Activated T-cell treated with anti-CD3 and anti-CD28 coated beads, Interleukin-2, amount 50 U/mL, for 4 hours (primary cell): ENCODE data around the gene FBLL1. TPM values are rescaled to one million over a fixed set of nuclear protein-coding genes. Genes with fewer than 3 reads are reported as not detected.

Source experiments
- ATAC-seq, 2 donors: fragments of 200-7000 bp; cut with Tn5 transposase; one replicate each; pipeline ENCODE4 v1.10.0; 2021
- DNase-seq: peaks from one replicate; pipeline ENCODE4 v3.0.0-alpha.2; 2020
- H3K27me3 Mint-ChIP-seq: one replicate; pipeline ENCODE4 v1.8.0; 2021; ENCODE audit warnings: low read depth, mixed read lengths
- H3K36me3 Mint-ChIP-seq: one replicate; pipeline ENCODE4 v1.8.0; 2022; ENCODE audit warnings: mixed read lengths; ENCODE audit not compliant: insufficient read depth
- H3K4me1 Mint-ChIP-seq: one replicate; pipeline ENCODE4 v1.8.0; 2021; ENCODE audit warnings: low read depth, mixed read lengths
- H3K4me3 Mint-ChIP-seq: one replicate; pipeline ENCODE4 v1.8.0; 2021; ENCODE audit warnings: mild to moderate bottlenecking, moderate library complexity, mixed read lengths
- H3K9me3 Mint-ChIP-seq: one replicate; pipeline ENCODE4 v1.8.0; 2021; ENCODE audit warnings: mixed read lengths
- total RNA-seq, 3 donors: library from RNA; stranded (reverse); gene quantifications; one replicate each; pipeline ENCODE4 v1.2.1, GENCODE V29; 2021

FBLL1 gene
- under 1 TPM in 1 of 3 donors, not detected in 2; 0.15 TPM for total RNA-seq

DNA sequence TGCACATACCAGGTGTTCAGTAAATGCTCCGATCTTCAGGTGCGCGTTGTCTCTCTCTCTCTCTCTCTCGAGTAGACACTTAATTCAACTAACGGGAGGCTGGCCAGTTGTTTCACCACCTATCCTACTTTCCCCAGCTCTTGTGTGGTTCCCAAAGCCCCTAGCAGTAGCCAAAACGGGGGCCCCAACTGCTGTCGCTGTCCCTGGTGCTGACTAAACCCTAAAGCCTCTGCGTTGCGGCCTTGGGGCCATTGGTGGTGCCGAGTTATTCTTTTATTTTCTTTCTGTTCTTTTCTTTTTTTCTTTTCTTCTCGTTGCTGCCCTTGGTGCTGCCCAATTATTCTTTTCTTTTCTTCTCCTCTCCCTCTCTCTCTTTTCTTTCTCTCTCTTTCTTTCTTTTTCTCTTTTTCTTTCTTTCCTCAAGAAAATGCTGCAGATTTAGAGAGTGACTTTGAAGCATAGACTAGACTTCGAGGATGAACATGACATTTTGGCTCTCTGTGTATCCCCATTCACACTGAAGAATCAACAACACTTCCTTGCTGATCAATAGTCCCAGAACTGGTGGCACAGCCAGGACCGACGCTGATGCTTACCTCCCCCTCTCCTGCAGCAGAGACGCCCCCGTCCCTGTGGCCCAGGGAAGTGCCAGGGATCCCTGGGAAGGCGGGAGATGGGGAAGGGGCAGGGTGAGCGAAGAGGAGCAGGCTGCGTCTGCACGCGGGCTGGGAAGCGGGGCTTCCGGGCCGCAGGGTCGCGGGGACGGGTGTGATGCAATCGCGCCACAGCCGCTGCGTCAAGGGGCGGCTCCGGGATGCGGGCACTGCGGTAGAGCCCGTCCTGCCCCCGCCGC lies at the start of gene FBLL1:
Gene FBLL1, plus strand, starts transcription at position 785 of the 853 bp plus-strand sequence. CDS start 200 bp downstream, outside the sequence.
- Mint-ChIP-seq H3K27me3 (peaks cover 47% of the 10 kb centered on the region), H3K4me1 (peaks cover 10% of the 10 kb centered on the region), H3K9me3 (no peaks in the 10 kb centered on the region), H3K4me3 (peak within 1 kb of the TSS; percentile 68), H3K36me3 (no peaks in the 10 kb centered on the region)
- no peak for DNase-seq
- peak; percentile 43 to 65 for ATAC-seq

DNA sequence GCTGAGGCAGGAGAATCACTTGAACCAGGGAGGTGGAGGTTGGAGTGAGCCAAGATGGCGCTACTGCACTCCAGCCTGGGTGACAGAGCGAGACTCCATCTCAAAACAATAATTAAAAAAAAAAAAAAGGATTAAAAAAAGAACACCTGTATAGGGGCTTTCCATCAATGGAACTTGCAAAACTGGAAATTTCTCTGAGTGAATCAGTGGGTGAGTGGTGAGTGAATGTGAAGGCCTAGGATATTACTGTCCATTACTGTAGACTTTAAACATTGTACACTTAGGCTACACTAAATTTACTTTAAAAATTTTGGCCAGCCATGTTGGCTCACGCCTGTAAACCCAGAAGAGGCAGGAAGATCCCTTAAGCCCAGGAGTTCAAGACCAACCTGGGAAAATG lies 48.5 kb upstream of the FBLL1 start:
- Mint-ChIP-seq H3K36me3 (no peaks in the 10 kb centered on the region), H3K9me3 (no peaks in the 10 kb centered on the region), H3K4me1 (peaks cover 13% of the 10 kb centered on the region), H3K27me3 (peaks cover 2% of the 10 kb centered on the region), H3K4me3 (no peak overlapping the region)
- ATAC-seq (no peak), DNase-seq (no peak)

DNA sequence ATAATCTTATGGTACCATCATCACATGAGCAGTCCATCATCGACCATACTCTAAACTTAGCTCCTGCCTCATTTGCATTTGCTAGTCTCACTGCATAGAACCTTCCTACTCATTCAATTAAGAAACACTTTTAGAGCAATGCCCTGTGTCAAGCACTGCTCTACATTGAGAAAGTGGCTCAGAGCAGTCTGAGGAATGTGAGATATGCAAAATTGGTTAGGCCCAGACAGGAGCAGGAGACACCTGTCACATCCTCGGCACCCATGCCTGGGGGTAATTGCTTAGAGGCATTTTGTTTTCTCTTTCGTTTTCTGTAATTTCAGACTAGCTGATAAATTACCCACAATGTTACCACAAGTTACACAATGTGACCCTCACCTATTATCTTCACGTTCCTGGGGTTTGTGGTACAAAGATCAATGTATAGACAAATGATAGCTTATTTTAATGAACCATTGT lies 47.7 kb upstream of the FBLL1 start:
- Mint-ChIP-seq H3K4me1 (peaks cover 20% of the 10 kb centered on the region), H3K36me3 (no peaks in the 10 kb centered on the region), H3K27me3 (peaks cover 2% of the 10 kb centered on the region), H3K4me3 (peak overlapping the region; percentile 6), H3K9me3 (no peaks in the 10 kb centered on the region)
- ATAC-seq: peak in 1 of 2 donors; percentile 18
- DNase-seq: no peak

DNA sequence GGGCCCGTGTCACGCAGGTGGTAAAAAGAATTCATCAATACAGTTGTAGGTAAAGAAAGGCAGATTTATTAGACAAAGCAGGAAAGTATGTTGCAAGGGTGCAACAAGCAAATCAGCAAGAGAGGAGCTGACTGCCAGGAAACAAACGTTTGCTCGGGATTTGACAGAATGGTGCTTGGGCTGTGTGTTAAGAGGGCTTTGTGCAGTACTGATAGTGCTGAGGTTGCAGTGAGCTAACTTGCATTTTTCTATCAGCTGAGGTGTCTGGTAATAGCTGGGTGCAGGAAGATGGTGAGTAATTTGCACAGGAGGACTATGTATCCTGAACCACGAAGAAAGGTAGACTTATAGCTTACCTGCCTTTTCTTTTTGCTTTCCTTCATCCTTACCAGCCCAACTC lies 46.7 kb upstream of the FBLL1 start:
- no peak overlapping the region for H3K4me3 Mint-ChIP-seq

DNA sequence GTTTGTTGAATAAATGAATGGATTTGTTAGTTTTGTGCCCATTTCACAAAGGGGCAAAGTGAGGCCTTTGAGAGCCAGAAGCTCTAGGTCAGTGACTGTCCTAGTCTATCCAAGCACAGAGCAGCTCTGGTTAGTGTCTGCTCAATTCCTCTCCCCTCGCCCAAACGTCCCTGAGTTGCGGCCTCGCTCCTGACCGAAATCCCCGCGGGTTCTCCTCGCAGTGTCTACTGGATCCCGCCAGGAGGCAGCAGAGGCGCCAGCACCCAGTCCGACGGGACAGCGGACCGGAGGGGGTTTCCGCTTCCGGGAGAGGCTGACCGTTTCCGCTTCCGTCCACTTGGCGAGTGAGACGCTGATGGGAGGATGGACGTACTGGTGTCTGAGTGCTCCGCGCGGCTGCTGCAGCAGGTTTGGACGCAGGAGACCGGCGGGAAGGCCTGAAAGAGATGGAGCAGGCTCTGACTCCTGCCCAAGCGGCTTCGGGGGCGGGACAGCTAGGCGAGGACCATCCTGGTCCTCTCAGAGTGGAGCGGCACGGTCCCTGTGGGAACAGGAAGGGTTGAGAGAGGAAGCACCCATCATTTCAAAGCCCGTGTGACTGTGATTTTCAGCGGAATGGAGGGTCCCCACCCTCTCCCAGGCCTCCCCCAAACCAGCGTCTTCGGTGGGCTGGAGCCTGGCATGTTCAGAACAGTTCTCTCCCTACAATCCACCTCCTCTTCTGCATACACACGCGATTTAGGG lies 42.8 kb upstream of the FBLL1 start, which contains the start of gene RARS1:
Gene RARS1, plus strand, starts transcription at position 336 of the 744 bp plus-strand sequence. Its CDS starts 28 bp downstream, at position 364.
- Mint-ChIP-seq H3K36me3 (peaks cover 18% of the 10 kb centered on the region), H3K9me3 (no peaks in the 10 kb centered on the region), H3K4me1 (peaks cover 31% of the 10 kb centered on the region), H3K27me3 (no peaks in the 10 kb centered on the region), H3K4me3 (peak within 1 kb of the TSS; percentile 100)
- ATAC-seq (peak; percentile 88 to 91), DNase-seq (peak; percentile 81)

More for the DNA sequence above, 46.7 kb upstream of the FBLL1 start:
- Mint-ChIP-seq H3K4me1 (peaks cover 26% of the 10 kb centered on the region), H3K9me3 (no peaks in the 10 kb centered on the region), H3K27me3 (peaks cover 2% of the 10 kb centered on the region), H3K36me3 (no peaks in the 10 kb centered on the region)
- DNase-seq: no peak
- no peak for ATAC-seq

DNA sequence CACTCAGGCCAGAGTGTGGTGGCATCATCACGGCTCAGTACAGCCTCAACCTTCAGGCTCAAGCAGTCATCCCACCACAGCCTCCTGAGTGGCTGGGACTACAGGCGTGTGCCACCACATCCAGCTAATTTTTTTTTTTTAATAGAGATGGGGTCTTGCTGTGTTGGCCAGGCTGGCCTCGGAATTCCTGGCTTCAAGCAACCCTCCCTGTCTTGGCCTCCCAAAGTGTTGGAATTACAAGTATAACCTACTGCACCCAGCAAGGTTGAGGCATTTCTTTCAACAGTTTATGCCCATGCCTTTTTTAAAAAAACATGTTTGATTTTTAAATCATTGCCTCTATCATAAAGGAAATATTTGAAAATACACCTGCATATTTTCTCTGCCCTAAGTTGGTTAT lies 40.0 kb upstream of the FBLL1 start:
- Mint-ChIP-seq H3K9me3 (no peaks in the 10 kb centered on the region), H3K4me1 (peaks cover 28% of the 10 kb centered on the region), H3K4me3 (no peak overlapping the region), H3K36me3 (peaks cover 39% of the 10 kb centered on the region), H3K27me3 (no peaks in the 10 kb centered on the region)
- DNase-seq (no peak), ATAC-seq (no peak)

DNA sequence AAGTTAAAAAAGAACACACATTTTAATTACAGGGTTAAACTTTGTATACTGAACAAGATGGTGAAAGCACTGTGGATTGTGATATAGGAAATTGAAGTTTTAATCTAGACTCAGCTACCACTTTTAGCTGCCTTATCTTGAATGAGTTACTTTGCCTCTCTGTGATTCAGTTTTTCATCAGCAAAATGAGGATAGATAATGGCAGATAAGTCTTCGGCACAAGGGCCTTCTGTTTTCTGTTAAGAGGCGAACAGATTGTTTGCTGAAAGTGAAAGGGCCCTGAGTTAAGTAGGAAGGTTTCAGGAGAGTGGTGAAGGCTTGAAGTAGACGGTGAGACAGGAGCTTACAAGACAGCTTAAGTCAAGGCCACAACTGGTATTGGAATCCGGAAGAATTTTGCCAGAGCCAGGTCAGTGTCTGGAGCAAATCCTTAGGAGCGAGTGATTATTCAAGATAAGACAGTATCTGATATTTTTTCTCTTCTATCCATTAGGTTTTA lies 35.0 kb upstream of the FBLL1 start:
- DNase-seq (no peak), ATAC-seq (no peak)
- H3K4me3 Mint-ChIP-seq: no peak overlapping the region
- H3K36me3 Mint-ChIP-seq: peaks cover 54% of the 10 kb centered on the region
- peaks cover 5% of the 10 kb centered on the region for H3K4me1 Mint-ChIP-seq
- no peaks in the 10 kb centered on the region for H3K9me3 Mint-ChIP-seq
- H3K27me3 Mint-ChIP-seq: no peaks in the 10 kb centered on the region

DNA sequence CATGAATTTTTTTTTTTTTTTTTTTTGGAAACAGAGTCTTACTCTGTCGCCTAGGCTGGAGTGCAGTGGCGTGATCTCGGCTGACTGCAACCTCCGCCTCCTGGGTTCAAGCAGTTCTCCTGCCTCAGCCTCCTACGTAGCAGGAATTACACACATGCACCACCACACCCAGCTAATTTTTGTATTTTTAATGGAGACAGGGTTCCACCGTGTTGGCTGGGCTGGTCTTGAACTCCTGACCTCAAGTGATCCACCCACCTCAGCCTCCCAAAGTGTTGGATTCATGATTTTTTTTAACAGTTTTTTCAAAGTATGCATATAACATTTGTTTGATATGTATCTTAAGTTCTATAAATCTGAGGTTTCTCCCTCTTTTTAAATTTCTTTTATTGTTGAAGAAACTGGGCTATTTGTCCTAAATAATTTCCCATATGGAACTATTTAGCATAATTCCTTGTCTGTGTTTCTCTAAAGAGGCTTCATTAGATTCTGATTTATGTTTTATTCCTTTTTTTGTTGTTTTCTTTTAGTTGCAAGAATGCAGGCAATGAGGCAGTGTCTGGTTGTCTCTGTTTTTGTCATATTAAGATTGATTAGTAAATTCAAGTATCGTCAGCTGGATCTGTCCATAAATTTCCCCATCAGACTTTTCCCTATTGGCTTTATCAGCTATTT lies 26.4 kb upstream of the FBLL1 start:
- Mint-ChIP-seq H3K36me3 (peaks cover 33% of the 10 kb centered on the region), H3K9me3 (no peaks in the 10 kb centered on the region), H3K4me3 (no peak overlapping the region), H3K27me3 (no peaks in the 10 kb centered on the region), H3K4me1 (no peaks in the 10 kb centered on the region)
- no peak for DNase-seq
- ATAC-seq: no peak

DNA sequence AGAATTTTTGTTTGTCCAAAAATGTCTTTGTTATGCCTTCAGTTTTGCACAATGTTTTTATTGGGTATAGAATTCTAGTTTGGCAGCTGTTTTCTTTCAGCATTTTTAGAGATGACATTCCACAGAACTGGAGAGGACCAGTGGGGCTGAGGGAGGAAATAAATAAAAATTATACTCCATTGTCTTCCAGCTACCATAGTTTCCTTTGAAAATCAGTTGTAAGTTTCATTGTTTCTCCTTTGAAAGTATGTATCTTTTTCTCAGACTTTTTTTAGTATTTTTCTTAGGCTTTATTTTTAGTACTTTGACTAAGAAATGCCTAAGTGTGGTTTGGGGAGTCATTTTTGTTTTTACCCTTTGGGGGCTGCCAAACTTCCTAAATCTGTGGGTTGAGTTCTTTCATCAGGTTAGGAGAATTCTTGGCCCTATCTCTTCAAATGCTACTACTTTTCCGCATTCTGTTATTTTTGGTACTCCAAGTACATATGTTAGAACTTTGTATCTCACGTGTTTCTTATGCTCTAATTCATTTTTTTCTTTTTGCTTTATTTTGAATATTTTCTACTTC lies 15.2 kb upstream of the FBLL1 start:
- no peak overlapping the region for H3K4me3 Mint-ChIP-seq
- H3K9me3 Mint-ChIP-seq: peaks cover 13% of the 10 kb centered on the region
- H3K4me1 Mint-ChIP-seq: no peaks in the 10 kb centered on the region
- H3K27me3 Mint-ChIP-seq: no peaks in the 10 kb centered on the region
- peaks cover 78% of the 10 kb centered on the region for H3K36me3 Mint-ChIP-seq
- no peak for ATAC-seq
- DNase-seq: no peak

DNA sequence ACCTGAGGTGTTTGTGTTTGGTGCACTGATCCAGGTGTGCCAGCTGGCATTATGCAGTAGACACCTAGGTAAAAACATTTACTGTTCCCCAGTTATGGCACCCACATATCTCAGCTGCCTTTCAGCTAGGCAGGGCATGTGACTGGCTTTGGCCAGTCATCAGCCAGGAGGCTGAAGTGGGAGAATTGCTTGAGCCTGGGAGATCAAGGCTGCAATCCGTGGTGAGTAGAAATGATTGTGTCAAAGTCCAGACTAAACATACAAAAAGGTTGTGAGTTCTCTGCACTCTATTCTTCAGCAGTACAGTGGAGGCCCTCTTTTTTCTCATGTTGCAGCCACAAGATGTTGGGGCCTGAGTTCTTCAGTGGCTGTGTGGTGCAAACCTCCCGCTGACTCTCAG lies 3.2 kb upstream of the FBLL1 start:
- peaks cover 10% of the 10 kb centered on the region for H3K4me1 Mint-ChIP-seq
- H3K36me3 Mint-ChIP-seq: peaks cover 4% of the 10 kb centered on the region
- DNase-seq (no peak), ATAC-seq (no peak)
- peaks cover 25% of the 10 kb centered on the region for H3K27me3 Mint-ChIP-seq
- no peaks in the 10 kb centered on the region for H3K9me3 Mint-ChIP-seq
- H3K4me3 Mint-ChIP-seq: no peak overlapping the region

DNA sequence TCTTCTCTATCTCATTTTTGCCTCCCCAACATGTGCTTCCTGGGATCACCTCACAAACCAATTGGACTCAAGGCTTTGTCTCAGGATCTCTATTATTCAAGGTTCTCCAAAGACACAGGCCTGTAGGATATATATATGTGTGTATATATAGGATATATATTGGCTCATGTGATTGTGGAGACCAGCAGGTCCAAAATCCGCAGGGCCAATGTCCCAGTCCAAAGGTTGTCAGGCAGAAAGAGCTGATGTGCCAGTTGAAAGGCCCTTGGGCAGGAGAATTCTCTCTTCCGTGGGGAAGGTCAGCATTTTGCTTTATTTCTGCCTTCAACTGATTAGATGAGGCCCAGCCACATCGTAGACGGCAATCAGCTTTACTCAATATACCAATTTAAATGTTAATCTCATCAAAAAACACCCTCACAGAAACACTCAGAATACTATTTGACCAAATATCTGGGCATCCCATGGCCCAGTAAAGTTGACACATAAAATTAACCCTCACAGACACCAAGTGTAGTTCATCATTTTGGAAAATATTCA lies 1.3 kb upstream of the FBLL1 start:
- no peak overlapping the region for H3K4me3 Mint-ChIP-seq
- no peak for DNase-seq
- H3K36me3 Mint-ChIP-seq: no peaks in the 10 kb centered on the region
- no peak for ATAC-seq
- peaks cover 42% of the 10 kb centered on the region for H3K27me3 Mint-ChIP-seq
- peaks cover 10% of the 10 kb centered on the region for H3K4me1 Mint-ChIP-seq
- no peaks in the 10 kb centered on the region for H3K9me3 Mint-ChIP-seq

DNA sequence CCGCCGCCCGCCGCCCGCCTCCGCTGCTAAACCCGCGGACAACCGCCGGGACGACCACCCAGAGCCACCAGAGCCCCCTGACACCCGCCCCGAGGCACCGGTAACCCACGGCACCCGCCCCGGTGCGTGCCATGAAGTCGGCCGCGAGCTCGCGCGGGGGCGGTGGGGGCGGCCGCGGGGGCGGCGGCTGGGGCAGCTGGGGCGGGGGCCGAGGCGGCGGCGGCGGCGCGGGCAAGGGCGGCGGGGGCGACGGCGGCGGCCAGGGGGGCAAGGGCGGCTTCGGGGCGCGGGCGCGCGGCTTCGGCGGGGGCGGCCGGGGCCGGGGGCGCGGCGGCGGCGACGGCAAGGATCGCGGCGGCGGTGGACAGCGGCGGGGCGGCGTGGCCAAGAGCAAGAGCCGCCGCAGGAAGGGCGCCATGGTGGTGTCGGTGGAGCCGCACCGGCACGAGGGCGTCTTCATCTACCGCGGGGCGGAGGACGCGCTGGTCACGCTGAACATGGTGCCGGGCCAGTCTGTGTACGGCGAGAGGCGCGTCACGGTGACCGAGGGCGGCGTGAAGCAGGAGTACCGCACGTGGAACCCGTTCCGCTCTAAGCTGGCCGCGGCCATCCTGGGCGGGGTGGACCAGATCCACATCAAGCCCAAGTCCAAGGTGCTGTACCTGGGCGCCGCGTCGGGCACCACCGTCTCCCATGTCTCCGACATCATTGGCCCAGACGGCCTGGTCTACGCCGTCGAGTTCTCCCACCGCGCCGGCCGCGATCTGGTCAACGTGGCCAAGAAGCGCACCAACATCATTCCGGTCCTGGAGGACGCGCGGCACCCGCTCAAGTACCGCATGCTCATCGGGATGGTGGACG lies 499 bp downstream of the FBLL1 start:
- Mint-ChIP-seq H3K36me3 (no peaks in the 10 kb centered on the region), H3K27me3 (peaks cover 47% of the 10 kb centered on the region), H3K4me1 (peaks cover 10% of the 10 kb centered on the region), H3K4me3 (peak overlapping the region; percentile 60), H3K9me3 (no peaks in the 10 kb centered on the region)
- DNase-seq (no peak), ATAC-seq (peak in 1 of 2 donors; percentile 19)

DNA sequence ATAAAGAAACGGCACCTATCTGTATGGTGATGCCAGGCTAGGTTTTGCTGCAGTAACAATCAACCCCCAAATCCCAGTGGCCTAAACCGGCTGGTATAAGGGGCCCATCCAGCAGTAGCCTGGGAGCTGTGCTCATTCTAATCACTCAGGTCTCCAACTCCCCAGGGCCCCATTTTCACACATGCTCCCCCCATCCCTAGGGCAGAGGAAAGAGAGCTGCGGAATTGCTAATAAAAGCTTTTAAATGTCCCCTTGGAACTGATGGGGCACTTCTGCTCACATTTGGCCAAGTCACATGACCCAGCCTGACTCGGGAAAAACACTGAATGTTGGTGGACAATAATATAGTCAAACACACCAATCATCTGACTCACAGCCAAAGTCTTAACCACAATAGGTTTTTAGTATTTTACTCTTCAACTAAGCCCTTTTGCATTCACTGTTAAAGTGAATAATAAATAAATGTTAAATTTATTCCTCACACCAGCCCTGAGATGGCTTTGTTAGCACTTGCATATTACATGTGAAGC lies 1.6 kb downstream of the FBLL1 start:
- no peak for ATAC-seq
- no peaks in the 10 kb centered on the region for H3K9me3 Mint-ChIP-seq
- H3K4me3 Mint-ChIP-seq: peak overlapping the region; percentile 60
- H3K36me3 Mint-ChIP-seq: no peaks in the 10 kb centered on the region
- peaks cover 10% of the 10 kb centered on the region for H3K4me1 Mint-ChIP-seq
- DNase-seq: no peak
- H3K27me3 Mint-ChIP-seq: peaks cover 47% of the 10 kb centered on the region
